ENCODE results near the gene IL1RL1.

GRCh38 chr2:102302458-102302857 is 8.9 kb upstream of the IL1RL1 start:
- no peak for TF ChIP-seq POLR2A (IDR thresholded peaks at IDR 0.05)
- TF ChIP-seq CTCF (IDR thresholded peaks at IDR 0.05): no peak

Measured in body of pancreas (tissue), 4 donors.